HepG2 (cell line): ENCODE results near the gene CDKN3. TPM values are rescaled to one million over a fixed set of nuclear protein-coding genes. Genes with fewer than 3 reads are reported as not detected.

Experiments used
- DMAP1 ChIP-seq: IDR thresholded peaks from 2 replicates; pipeline ENCODE4 v1.6.1; 2016
- ETV5 ChIP-seq: IDR thresholded peaks from 2 replicates; pipeline ENCODE4 v1.6.1; 2018; ENCODE audit warnings: missing biosample characterization, missing genetic modification reagents, inconsistent platforms, borderline replicate concordance
- HMG20A ChIP-seq: IDR thresholded peaks from 2 replicates; pipeline ENCODE4 v1.6.1; 2016; ENCODE audit warnings: borderline replicate concordance
- HMG20B ChIP-seq: conservative IDR thresholded peaks from 2 replicates; pipeline ENCODE4 v1.6.1; 2016; ENCODE audit warnings: missing genetic modification reagents, missing compliant biosample characterization
- REL ChIP-seq: sonication (generic); formaldehyde crosslinking; conservative IDR thresholded peaks from 2 replicates; pipeline ENCODE4 v1.8.0; 2022; ENCODE audit warnings: mild to moderate bottlenecking, missing genetic modification reagents, moderate library complexity
- SOX13 ChIP-seq, 3 experiments: fragments of 450-650 bp in 1 of 3; sonication (generic) in 1 of 3; formaldehyde crosslinking in 1 of 3; IDR thresholded peaks in 2 of 3; conservative IDR thresholded peaks in 1 of 3; 2 replicates each; pipeline versions ENCODE4 v1.5.0 to v1.6.1; 2016 to 2020; ENCODE audit warnings: antibody characterized with exemption in 1 of 3, mild to moderate bottlenecking in 1 of 3, missing compliant biosample characterization in 1 of 3, missing genetic modification reagents in 1 of 3, moderate library complexity in 1 of 3
- TRIM24 ChIP-seq: sonication (generic); formaldehyde crosslinking; IDR thresholded peaks from 2 replicates; pipeline ENCODE4 v1.8.0; 2022; ENCODE audit warnings: mild to moderate bottlenecking, missing genetic modification reagents
- ZMAT3 ChIP-seq: sonication (generic); formaldehyde crosslinking; conservative IDR thresholded peaks from 2 replicates; pipeline ENCODE4 v1.7.0; 2021; ENCODE audit warnings: missing genetic modification reagents
- ZNF331 ChIP-seq: sonication (generic); formaldehyde crosslinking; IDR thresholded peaks from 2 replicates; pipeline ENCODE4 v1.4.0; 2020; ENCODE audit warnings: missing genetic modification reagents
- ZNF841 ChIP-seq: sonication (generic); formaldehyde crosslinking; IDR thresholded peaks from 2 replicates; pipeline ENCODE4 v1.8.1; 2023; ENCODE audit warnings: missing genetic modification reagents, borderline replicate concordance
- polyA plus RNA-seq, 8 experiments: library from polyadenylated mRNA; depleted of rRNA in 3 of 8; stranded (reverse) in 7 of 8; unstranded in 1 of 8; fragments of >200 nt; fragmentation: Illumina TruSeq in 4 of 8; extraction: Trizol in 4 of 8; gene quantifications; 2 replicates each; pipeline versions ENCODE4 v1.2.1 to v1.2.3, GENCODE V29; 2011 to 2016; ENCODE audit warnings: low read depth in 4 of 8, missing spikeins in 1 of 8, mixed read lengths in 1 of 8; ENCODE audit not compliant: insufficient read depth in 1 of 8
- total RNA-seq, 5 experiments: library from RNA; depleted of rRNA; stranded (reverse); fragments of >200 nt; fragmentation: Illumina TruSeq; extraction: Trizol; gene quantifications; 2 replicates each; pipeline ENCODE4 v1.2.3, GENCODE V29; 2016; ENCODE audit warnings: low read depth in 1 of 5
- TF ChIP-seq, protein P1 (sequence below), 2 experiments: sonication (generic) in 1 of 2; formaldehyde crosslinking in 1 of 2; IDR thresholded peaks; 2 replicates each; pipeline versions ENCODE4 v1.6.1 to v1.9.0; 2014 to 2022; ENCODE audit warnings: antibody characterized with exemption in 1 of 2, borderline replicate concordance in 1 of 2, inconsistent platforms in 1 of 2, low read depth in 1 of 2, missing genetic modification reagents in 1 of 2
- TF ChIP-seq, protein P2 (sequence below): sonication (generic); formaldehyde crosslinking; IDR thresholded peaks from 2 replicates; pipeline ENCODE4 v1.5.0; 2020; ENCODE audit warnings: mild to moderate bottlenecking, missing genetic modification reagents, moderate library complexity
- TF ChIP-seq, protein P3 (sequence below): sonication (generic); formaldehyde crosslinking; conservative IDR thresholded peaks from 2 replicates; pipeline ENCODE4 v1.8.0; 2022; ENCODE audit warnings: missing genetic modification reagents
- TF ChIP-seq, protein P4 (sequence below): sonication (generic); formaldehyde crosslinking; IDR thresholded peaks from 2 replicates; pipeline ENCODE4 v1.8.0; 2022; ENCODE audit warnings: low read depth, missing genetic modification reagents

CDKN3 gene
- total and polyA plus RNA-seq, 2 of the 13 experiments (the other 11 are each of a cell fraction or from before 2014, with no cell fraction given) = 63.0 to 88.9 TPM

DNA sequence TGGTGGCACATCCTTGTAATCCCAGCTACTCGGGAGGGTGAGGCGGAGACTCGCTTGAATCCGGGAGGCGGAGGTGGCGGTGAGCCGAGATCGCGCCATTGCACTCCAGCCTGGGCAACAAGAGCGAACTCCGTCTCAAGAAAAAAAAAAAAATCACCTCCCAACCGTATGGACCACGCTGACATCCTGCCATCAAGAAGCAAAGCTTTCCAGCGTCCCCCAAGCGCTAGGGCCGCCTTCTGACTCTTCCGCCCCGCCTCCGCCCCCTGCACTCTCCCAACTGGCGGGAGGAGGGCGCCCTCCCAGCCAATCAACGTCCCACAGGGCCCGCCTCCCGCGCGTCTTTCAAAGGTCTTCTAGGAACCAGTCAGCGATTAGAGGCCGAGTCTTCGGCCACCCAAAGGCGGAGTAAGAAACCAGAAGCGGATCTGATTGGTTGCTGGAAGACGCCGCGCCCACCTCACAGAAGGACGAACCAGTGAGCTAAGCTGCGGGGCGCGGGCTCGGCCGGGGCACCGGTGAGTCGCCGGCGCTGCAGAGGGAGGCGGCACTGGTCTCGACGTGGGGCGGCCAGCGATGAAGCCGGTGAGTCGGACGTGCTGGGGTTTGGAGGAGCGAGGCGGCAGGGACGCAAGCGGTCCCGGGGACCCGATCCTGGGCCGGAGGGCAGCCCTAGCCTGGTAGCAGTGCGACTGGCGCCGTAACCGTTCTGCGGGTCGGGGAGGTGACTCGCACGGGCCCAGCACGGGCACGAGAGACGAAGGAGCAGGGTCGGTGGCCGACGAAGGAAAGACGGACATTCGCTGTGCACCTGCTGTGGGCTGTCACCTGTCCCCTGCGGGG, at the start of gene CDKN3 (continued):
- TF ChIP-seq, protein P1, sequence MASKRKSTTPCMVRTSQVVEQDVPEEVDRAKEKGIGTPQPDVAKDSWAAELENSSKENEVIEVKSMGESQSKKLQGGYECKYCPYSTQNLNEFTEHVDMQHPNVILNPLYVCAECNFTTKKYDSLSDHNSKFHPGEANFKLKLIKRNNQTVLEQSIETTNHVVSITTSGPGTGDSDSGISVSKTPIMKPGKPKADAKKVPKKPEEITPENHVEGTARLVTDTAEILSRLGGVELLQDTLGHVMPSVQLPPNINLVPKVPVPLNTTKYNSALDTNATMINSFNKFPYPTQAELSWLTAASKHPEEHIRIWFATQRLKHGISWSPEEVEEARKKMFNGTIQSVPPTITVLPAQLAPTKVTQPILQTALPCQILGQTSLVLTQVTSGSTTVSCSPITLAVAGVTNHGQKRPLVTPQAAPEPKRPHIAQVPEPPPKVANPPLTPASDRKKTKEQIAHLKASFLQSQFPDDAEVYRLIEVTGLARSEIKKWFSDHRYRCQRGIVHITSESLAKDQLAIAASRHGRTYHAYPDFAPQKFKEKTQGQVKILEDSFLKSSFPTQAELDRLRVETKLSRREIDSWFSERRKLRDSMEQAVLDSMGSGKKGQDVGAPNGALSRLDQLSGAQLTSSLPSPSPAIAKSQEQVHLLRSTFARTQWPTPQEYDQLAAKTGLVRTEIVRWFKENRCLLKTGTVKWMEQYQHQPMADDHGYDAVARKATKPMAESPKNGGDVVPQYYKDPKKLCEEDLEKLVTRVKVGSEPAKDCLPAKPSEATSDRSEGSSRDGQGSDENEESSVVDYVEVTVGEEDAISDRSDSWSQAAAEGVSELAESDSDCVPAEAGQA (IDR thresholded peaks at IDR 0.05; ENCODE audit: low read depth) = no peak
- TF ChIP-seq, protein P1 (CRISPR knock-in tag; IDR thresholded peaks at IDR 0.05; ENCODE audit: borderline replicate concordance) = peak; percentile 45; the same call in 1 of the 2 replicates
- TF ChIP-seq, protein P2, sequence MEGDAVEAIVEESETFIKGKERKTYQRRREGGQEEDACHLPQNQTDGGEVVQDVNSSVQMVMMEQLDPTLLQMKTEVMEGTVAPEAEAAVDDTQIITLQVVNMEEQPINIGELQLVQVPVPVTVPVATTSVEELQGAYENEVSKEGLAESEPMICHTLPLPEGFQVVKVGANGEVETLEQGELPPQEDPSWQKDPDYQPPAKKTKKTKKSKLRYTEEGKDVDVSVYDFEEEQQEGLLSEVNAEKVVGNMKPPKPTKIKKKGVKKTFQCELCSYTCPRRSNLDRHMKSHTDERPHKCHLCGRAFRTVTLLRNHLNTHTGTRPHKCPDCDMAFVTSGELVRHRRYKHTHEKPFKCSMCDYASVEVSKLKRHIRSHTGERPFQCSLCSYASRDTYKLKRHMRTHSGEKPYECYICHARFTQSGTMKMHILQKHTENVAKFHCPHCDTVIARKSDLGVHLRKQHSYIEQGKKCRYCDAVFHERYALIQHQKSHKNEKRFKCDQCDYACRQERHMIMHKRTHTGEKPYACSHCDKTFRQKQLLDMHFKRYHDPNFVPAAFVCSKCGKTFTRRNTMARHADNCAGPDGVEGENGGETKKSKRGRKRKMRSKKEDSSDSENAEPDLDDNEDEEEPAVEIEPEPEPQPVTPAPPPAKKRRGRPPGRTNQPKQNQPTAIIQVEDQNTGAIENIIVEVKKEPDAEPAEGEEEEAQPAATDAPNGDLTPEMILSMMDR (CRISPR knock-in tag) = peak; percentile 74
- TF ChIP-seq, protein P3, sequence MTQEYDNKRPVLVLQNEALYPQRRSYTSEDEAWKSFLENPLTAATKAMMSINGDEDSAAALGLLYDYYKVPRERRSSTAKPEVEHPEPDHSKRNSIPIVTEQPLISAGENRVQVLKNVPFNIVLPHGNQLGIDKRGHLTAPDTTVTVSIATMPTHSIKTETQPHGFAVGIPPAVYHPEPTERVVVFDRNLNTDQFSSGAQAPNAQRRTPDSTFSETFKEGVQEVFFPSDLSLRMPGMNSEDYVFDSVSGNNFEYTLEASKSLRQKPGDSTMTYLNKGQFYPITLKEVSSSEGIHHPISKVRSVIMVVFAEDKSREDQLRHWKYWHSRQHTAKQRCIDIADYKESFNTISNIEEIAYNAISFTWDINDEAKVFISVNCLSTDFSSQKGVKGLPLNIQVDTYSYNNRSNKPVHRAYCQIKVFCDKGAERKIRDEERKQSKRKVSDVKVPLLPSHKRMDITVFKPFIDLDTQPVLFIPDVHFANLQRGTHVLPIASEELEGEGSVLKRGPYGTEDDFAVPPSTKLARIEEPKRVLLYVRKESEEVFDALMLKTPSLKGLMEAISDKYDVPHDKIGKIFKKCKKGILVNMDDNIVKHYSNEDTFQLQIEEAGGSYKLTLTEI (CRISPR knock-in tag) = no peak
- TF ChIP-seq HMG20A (CRISPR knock-in tag) (no peak; the same call in 1 of the 2 replicates), ZMAT3 (no peak; the same call in 1 of the 2 replicates), SOX13 (IDR thresholded peaks at IDR 0.05) (no peak), SOX13 (CRISPR knock-in tag; conservative IDR thresholded peaks at IDR 0.05 in 1 of 2, IDR thresholded peaks at IDR 0.05 in 1 of 2) (peak in 1 of 2 experiments; percentile 42; a peak in 2 of 4 replicates), REL (CRISPR knock-in tag) (peak; percentile 94), HMG20B (CRISPR knock-in tag) (no peak), TRIM24 (CRISPR knock-in tag) (no peak), ZNF331 (no peak), ETV5 (0 out of 2 replicates have a peak, but pooled peaks have one; percentile 16), ZNF841 (CRISPR knock-in tag) (no peak), DMAP1 (CRISPR knock-in tag) (peak; percentile 73; the same call in 1 of the 2 replicates)
- TF ChIP-seq, protein P4, sequence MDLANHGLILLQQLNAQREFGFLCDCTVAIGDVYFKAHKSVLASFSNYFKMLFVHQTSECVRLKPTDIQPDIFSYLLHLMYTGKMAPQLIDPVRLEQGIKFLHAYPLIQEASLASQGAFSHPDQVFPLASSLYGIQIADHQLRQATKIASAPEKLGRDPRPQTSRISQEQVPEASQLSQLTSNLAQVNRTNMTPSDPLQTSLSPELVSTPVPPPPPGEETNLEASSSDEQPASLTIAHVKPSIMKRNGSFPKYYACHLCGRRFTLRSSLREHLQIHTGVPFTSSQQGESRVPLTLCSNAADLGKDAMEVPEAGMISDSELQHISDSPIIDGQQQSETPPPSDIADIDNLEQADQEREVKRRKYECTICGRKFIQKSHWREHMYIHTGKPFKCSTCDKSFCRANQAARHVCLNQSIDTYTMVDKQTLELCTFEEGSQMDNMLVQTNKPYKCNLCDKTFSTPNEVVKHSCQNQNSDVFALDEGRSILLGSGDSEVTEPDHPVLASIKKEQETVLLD (CRISPR knock-in tag) = 0 out of 2 replicates have a peak, but pooled peaks have one; percentile 45
